GM19025 (cell line): ENCODE measurements around the gene TUBB8B.
"Not testable (repeated sequence)": the region's sequence is repeated elsewhere in the genome, so short reads cannot be mapped to it uniquely, and the experiment has no call there.

ENCODE experiments used
- ATAC-seq: cut with Tn5 transposase; IDR thresholded peaks from one replicate; pipeline ENCODE4 v1.9.1; 2021; ENCODE audit warnings: mild to moderate bottlenecking, low read depth, moderate library complexity; ENCODE audit not compliant: unreplicated experiment

The TUBB8B gene

DNA sequence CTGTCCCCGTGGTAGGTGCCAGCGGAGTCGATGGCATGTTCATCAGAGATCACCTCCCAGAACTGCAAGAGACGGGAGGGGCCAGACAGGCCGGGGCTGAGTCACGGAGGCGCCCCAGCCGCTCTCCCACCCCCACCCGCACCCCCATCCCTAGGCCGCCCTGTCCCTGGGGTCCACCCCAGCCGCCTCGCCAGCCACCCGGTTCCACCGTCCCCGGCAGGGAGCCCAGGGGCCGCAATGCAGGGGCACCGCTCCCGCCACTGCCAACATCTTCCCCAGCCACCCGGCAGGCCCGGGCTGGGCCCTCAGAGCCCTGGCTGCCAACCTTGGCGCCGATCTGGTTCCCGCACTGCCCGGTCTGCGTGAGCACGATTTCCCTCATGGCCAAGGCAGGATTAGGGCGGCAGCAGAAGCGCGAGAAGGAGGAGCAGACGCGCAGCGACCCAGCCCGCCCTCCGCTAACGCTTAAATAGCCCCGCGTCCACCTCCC lies at the start of gene TUBB8B:
TSS of gene TUBB8B (minus strand) at position 440 of the 490 bp plus-strand sequence. CDS start at position 382, 58 bp downstream.
- not testable (repeated sequence) for ATAC-seq

DNA sequence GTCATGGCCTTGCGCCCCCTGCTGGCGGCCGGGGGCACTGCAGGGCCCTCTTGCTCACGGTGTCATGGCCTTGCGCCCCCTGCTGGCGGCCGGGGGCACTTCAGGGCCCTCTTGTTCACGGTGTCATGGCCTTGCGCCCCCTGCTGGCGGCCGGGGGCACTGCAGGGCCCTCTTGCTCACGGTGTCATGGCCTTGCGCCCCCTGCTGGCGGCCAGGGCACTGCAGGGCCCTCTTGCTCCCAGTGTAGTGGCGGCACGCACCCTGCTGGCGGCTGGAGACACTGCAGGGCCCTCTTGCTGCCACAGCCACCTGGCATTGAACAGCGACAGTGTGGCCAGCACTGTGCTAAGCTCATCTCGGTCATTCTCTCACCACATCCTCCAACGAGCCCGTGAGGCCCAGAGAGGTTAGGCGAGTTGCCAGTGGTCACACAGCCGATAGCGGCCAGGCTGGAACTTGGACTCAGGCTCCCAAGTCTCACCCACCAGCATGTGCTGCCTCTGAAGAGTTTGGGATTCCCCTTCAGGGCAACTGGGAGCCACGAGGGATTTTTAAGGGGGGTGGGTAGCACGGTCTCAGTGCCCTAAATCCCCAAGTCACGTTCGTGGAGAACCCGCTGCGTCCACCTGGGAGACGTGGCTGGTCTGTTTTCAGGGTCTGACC lies 48.0 kb upstream of the TUBB8B start:
- ATAC-seq: peak; percentile 98

- ATAC-seq: not testable (repeated sequence)
Observed at GRCh38 chr18:96767-97131, 47.3 kb upstream of the TUBB8B start.

DNA sequence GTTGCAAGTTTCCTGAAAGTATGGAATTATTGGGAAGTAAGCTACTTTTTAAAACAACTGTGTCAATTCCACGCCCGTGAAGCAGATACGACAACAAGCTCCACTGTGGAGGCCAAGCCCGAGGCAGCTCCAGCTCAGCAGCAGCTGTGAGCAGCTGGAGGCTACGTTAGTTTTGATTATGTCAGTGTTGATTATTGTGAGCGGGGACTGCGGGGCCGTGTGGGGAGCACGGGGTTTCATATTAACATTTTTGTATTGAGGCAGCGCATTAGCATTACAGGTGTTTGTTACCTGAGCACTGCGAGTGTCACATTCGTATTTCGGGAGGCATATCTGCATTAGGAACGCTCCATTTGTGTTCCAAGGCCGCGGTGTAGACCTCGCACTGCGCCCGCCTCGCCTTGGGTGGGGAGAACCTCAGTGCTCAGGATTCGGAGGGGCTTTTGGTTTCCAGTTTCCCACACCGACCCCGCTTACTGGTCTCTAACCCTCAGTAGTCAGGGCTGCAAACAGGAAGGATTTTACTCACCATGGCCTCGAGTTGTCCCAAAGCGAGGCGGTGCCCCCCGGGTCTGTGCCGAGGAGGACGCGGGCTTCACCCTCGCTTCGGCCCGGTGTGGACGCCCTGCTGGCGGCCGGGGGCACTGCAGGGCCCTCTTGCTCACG lies 46.8 kb upstream of the TUBB8B start:
- not testable (repeated sequence) for ATAC-seq

DNA sequence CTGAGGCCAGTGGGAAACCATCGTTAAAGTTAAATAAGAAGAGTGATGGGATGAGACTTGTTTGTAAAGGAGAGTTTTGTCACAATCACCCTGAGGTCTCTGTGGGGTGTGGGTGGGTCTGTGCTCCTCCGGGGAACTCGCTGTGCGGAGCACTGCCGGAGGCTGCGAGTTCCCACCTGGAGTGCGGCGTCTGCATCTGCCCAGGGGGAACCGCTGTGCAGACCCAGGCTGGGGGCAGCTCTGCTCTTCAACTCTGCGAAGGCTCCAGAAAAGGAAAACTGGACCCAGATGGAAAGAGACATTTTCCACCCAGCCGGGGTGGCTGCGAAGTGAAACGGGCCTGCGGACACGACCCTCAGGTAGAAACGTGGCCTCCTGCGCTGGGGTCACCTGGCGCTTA lies 46.2 kb upstream of the TUBB8B start:
- ATAC-seq: not testable (repeated sequence)

DNA sequence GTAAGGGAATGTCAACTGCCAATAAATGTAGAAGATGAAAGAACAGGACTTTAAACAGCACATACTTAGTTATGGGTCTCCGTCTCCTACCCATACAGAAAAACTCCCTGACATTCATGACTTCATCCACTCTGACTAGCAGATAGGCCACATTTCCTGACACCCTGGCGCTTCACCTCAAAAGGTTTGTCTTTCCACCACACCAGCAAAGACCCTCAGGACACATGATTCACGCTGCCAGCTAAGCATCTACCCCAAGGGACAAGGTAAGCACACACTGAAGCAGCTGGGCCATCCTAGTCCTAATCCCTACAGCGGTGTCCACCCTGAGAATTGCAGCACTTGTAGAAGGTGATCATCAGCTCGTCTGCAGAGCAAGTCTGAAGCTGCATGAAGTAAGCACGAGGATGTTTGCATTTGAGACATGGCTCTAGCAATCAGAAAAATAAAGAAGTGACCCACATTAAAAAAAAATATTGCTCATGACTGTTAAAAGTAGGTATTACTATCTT lies 44.5 kb upstream of the TUBB8B start:
- not testable (repeated sequence) for ATAC-seq

GRCh38 chr18:91561-91960 lies 42.1 kb upstream of the TUBB8B start:
- not testable (repeated sequence) for ATAC-seq

- ATAC-seq: not testable (repeated sequence)
Observed at GRCh38 chr18:90396-91193, 41.2 kb upstream of the TUBB8B start.

GRCh38 chr18:89124-89523 lies 39.7 kb upstream of the TUBB8B start:
- not testable (repeated sequence) for ATAC-seq

DNA sequence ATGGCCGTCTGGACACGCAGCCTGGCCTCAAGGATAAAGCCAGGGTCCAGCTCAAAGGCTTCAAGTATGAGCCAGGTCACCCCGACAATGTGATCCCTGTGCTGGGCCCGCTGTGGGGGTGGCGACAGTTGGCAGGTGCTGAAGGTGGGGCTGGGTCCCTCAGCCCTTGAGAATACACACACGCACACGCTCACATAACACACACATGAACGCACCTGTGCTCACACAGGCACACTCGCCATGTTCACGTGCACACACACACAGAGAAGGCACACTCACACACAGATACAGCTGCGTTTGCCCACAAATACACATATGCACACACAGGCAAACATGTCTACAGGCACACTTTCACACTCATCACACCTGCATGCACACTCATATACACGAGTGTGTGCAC lies 35.4 kb upstream of the TUBB8B start:
- not testable (repeated sequence) for ATAC-seq

- ATAC-seq: not testable (repeated sequence)
Observed at GRCh38 chr18:82626-83209, 33.3 kb upstream of the TUBB8B start.

DNA sequence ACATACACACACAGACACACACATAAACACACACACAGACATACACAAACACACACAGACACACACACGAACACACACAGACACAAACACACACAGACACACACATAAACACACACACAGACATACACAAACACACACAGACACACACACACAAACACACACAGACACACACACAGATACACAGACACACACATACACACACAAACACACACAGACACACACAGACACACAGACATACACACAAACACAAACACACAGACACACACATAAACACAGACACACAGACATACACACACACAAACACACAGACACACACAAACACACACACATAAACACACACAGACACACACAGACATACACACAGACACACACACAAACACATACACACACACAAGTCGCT lies 31.5 kb upstream of the TUBB8B start:
- ATAC-seq: not testable (repeated sequence)

DNA sequence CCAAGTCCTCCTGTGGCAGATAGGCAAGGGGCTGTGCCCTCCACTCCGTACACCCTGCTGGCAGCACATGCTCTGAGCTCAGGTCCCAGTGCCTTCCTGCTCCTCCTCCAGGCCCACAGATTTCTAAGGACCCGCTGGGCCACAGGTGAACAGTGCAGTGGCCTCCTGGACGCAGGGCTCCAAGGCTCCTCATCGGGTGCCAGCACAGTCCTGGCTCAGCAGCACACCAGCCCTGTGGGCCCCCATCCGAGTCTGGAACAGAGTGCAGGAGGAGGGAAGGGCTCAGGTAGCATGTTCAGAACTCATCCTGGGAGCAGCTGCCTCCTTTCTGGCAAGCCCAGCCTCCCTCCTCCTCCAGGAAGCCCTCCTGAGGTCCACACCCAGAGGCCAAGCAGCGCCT lies 30.8 kb upstream of the TUBB8B start:
- not testable (repeated sequence) for ATAC-seq

- not testable (repeated sequence) for ATAC-seq
Observed at GRCh38 chr18:75525-76160, 26.2 kb upstream of the TUBB8B start.

DNA sequence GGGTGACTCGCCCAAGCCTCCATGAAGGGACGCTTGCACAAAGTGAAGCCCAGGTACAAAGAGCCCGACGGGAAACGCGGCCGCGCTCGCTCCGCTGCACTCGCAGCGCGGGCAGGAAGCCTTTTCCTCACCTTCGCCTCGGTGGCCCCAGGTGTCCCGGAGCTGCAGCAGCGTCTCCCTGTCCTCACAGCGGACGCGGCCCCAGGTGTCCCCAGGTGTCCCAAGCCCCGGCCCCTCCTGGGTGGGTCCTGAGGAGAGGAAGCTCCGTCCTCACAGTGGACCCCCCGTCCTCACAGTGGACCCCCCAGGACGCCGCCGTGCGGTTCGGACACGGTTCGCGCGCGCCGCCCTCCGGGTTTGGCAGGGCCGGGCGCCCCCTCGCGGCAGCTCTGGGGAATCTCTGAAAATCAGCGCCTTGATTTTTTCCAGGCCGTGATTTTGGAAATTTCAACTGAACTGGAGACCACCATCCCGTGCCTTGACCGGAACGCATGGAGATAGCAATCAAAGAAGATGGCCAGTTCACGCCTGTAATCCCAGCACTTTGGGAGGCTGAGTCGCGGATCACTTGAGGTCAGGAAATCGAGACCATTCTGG lies 23.9 kb upstream of the TUBB8B start:
- ATAC-seq: not testable (repeated sequence)

GRCh38 chr18:67701-68100 lies 18.3 kb upstream of the TUBB8B start:
- not testable (repeated sequence) for ATAC-seq

- not testable (repeated sequence) for ATAC-seq
Observed at GRCh38 chr18:64279-64678, 14.9 kb upstream of the TUBB8B start.

GRCh38 chr18:63656-64055 lies 14.2 kb upstream of the TUBB8B start:
- not testable (repeated sequence) for ATAC-seq

- not testable (repeated sequence) for ATAC-seq
Observed at GRCh38 chr18:54388-54787, 5.0 kb upstream of the TUBB8B start.

GRCh38 chr18:48696-49095 lies 719 bp downstream of the TUBB8B start:
- ATAC-seq: not testable (repeated sequence)
